Measurements from ENCODE around the gene SLC44A4. TPM values are rescaled to one million over a fixed set of nuclear protein-coding genes. Genes with fewer than 3 reads are reported as not detected.
A peak's percentile ranks its signal among the peaks of the same experiment; 100 is the strongest.

SLC44A4 gene
- total RNA-seq, 1 donor from 2014 or later, result 26.1 TPM

DNA sequence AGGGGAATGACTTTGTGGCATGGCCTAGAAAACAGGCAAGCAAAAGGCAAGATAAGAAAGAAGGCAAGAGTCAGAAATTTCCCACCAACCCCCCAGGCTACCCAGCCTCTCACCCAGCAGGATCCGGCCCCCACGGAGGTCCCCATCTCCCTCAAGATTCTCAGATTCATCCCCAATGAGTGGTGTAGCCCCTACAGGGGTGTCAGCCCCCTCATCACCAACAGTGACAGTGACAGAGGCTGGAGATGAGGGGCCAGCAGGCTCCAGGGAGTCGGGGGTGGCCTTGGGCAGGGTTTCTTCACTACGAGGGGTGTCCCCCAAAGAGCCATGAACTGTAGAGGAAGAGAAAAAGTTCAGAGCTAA, 17.7 kb upstream of the SLC44A4 start:
- peak overlapping the region; percentile 83 for H3K4me3 ChIP-seq (ENCODE audit: low read depth, low read length)
- TF ChIP-seq, protein P1, sequence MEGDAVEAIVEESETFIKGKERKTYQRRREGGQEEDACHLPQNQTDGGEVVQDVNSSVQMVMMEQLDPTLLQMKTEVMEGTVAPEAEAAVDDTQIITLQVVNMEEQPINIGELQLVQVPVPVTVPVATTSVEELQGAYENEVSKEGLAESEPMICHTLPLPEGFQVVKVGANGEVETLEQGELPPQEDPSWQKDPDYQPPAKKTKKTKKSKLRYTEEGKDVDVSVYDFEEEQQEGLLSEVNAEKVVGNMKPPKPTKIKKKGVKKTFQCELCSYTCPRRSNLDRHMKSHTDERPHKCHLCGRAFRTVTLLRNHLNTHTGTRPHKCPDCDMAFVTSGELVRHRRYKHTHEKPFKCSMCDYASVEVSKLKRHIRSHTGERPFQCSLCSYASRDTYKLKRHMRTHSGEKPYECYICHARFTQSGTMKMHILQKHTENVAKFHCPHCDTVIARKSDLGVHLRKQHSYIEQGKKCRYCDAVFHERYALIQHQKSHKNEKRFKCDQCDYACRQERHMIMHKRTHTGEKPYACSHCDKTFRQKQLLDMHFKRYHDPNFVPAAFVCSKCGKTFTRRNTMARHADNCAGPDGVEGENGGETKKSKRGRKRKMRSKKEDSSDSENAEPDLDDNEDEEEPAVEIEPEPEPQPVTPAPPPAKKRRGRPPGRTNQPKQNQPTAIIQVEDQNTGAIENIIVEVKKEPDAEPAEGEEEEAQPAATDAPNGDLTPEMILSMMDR (IDR thresholded peaks at IDR 0.05; ENCODE audit: insufficient read depth, low read length, poor library complexity, severe bottlenecking), result no peak
- H3K27me3 ChIP-seq (ENCODE audit: control insufficient read depth, insufficient read depth, low read length), result no peaks in the 10 kb centered on the region
- no peak for DNase-seq (ENCODE audit: low read depth)
- peaks cover 1% of the 10 kb centered on the region for H3K36me3 ChIP-seq (ENCODE audit: control insufficient read depth, insufficient read depth, low read length)

DNA sequence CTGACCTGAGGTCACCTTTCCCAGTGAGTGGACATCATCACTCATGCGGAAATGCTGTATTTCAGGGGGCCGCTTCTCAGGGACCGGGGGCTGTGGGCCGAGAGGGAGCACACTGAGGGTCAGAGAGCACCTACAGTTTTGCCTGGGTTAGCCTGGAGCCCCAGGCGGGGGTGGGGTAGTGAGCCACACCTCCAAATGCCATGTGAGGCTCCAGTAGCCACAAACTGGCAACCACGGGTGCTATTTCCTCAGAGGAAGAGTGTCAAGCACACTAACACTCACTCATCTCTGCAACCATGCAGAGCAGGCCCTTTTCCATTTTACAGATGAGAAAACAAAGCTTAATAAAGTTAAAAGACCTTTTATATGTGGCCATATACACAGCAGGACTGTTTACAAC, 14.0 kb upstream of the SLC44A4 start:
- no peaks in the 10 kb centered on the region for H3K27me3 ChIP-seq (ENCODE audit: control insufficient read depth, insufficient read depth, low read length)
- TF ChIP-seq, protein P1 (IDR thresholded peaks at IDR 0.05; ENCODE audit: insufficient read depth, low read length, poor library complexity, severe bottlenecking), result no peak
- H3K4me3 ChIP-seq (ENCODE audit: low read depth, low read length), result no peak overlapping the region
- peaks cover 1% of the 10 kb centered on the region for H3K36me3 ChIP-seq (ENCODE audit: control insufficient read depth, insufficient read depth, low read length)
- DNase-seq (ENCODE audit: low read depth), result no peak

DNA sequence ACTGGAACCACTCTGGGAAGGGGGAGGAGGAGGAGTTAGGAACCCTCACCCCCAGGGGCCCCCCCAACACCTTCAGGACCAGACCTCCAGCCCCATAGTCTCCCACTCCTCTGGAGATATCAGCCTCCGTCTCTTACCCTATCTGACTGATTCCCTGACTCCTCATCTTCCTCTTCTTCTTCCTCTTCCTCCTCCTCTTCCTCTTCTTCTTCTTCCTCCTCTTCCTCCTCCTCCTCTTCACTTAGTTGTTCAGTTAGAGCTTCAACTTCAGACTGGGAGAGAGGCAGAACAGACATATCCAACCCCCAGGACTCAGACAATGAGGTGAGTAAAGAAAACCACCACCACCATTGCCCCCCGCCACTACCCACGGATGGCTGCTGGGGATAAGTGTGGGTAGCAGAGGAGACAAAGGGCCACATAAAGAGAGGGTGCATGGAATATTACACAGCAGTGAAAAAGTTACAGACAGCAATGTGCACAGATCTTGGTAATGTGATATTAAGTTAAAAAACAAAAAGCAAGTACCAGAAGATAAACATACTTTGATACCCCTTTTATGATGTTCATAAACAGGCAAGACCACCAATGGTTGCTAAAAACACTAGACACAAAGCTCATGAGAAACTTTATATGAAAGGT, 10.7 kb upstream of the SLC44A4 start:
- Histone ChIP-seq H3K27me3 (ENCODE audit: control insufficient read depth, insufficient read depth, low read length) (no peaks in the 10 kb centered on the region), H3K4me3 (ENCODE audit: low read depth, low read length) (no peak overlapping the region), H3K36me3 (ENCODE audit: control insufficient read depth, insufficient read depth, low read length) (peaks cover 4% of the 10 kb centered on the region)
- TF ChIP-seq, protein P1 (IDR thresholded peaks at IDR 0.05; ENCODE audit: insufficient read depth, low read length, poor library complexity, severe bottlenecking), result no peak
- no peak for DNase-seq (ENCODE audit: low read depth)

DNA sequence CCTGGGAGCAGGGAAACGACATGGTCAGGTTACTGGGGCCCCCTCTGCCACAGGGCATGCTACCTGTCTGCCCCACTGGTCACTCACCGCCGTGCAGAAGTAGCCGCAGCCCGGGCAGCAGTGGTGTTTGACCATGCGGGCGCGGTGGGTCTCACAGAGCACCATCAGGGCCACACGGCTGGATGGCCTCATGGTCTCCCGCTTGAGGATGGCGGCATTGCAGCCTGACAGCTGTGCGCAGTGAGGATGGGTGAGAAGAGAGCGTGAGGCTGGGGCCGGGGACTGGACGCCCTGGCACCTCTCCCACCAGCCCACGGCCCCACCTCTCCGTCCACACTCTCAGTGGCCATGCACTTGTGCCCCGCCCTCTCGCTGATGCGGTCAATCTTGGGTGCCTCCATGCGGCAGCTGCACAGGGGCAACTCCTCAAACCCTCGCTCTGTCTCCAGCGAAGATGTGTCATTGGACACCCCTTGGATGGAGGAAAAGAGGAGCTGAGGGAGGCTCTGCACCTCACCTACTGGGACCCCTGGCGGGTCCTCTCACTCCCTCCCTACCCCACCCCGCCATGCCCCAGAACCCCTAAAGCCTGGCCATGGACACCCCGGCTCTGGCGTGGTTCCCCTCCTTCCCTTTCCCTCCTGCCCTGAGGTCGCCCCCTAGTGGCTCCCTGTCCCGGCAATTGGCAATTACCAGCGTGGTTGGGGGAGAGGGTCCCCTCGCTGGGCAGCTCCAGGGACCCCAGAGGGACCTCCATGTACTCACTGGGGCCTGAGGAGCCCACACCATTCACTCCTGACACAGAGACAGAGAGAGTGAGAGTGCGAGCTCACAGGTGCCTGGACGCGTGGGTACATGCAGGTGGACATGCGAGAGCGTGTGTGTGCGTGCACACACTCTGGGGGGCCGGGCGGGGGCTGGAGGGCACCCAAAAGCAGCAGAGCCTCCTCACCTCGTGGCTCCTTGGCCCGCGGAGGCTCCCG, 9.8 kb upstream of the SLC44A4 start:
- H3K27me3 ChIP-seq (ENCODE audit: control insufficient read depth, insufficient read depth, low read length), result no peaks in the 10 kb centered on the region
- TF ChIP-seq, protein P1 (IDR thresholded peaks at IDR 0.05; ENCODE audit: insufficient read depth, low read length, poor library complexity, severe bottlenecking), result peak; percentile 80
- H3K36me3 ChIP-seq (ENCODE audit: control insufficient read depth, insufficient read depth, low read length), result peaks cover 4% of the 10 kb centered on the region
- no peak for DNase-seq (ENCODE audit: low read depth)
- H3K4me3 ChIP-seq (ENCODE audit: low read depth, low read length), result no peak overlapping the region

DNA sequence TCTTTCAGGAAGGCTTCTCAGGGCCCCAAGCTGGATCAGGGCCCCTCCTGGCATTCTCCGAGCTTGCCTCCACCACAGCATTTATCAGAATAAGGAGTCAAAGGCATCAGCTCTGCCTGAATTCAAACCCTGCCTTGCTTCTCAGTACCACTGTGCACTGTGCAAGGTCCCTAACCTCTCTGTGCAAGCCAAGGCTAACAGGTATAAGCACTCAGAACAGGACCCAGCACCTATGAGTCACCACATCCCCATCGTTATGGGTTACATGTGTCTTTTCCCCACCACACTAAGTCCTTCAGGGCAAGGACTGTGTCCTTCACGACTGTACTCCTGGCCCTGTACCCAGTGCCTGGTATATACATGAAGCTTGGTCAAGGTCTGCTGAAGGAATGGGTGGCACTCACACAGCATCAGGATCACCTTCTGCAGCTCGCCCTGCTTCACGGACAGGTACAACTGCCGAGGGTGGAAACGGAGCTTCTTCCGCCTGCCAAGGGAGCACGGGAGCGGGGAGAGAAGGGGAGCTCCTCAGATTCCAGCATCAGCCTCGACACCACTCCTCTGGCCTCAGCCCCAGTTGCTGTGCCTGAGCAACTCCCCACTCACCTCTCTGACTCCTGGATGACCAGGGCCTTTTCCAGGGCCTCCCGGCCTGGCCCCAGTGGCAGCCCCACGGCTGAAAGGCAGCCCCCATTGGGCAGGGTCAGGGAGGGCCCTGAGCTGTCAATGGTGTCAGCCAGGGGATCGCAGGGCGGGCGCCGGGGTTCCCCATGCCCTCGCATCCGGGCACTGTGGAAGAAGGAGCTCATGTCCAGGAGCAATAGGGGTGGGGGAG, 8.6 kb upstream of the SLC44A4 start:
- no peak for DNase-seq (ENCODE audit: low read depth)
- H3K27me3 ChIP-seq (ENCODE audit: control insufficient read depth, insufficient read depth, low read length), result no peaks in the 10 kb centered on the region
- no peak overlapping the region for H3K4me3 ChIP-seq (ENCODE audit: low read depth, low read length)
- TF ChIP-seq, protein P1 (IDR thresholded peaks at IDR 0.05; ENCODE audit: insufficient read depth, low read length, poor library complexity, severe bottlenecking), result no peak
- H3K36me3 ChIP-seq (ENCODE audit: control insufficient read depth, insufficient read depth, low read length), result peaks cover 7% of the 10 kb centered on the region

All from kidney epithelial cell (primary cell).